ENCODE measurements around the gene TMEM219. TPM values are rescaled to one million over a fixed set of nuclear protein-coding genes. Genes with fewer than 3 reads are reported as not detected.

Gene TMEM219
- total and polyA plus RNA-seq, 7 donors = 39.6 to 80.7 (median 56.2) TPM

GRCh38 chr16:29989111-29989858 is 27.4 kb downstream of the TMEM219 start:
- H3K36me3 ChIP-seq (ENCODE audit: insufficient read depth in 1 of 2, low read depth in 1 of 2) = peaks cover 19 to 100% of the 10 kb centered on the region in 2 donors
- DNase-seq (no peak), ATAC-seq (no peak)
- no peak overlapping the region for H3K4me3 ChIP-seq
- intact Hi-C loops (cut with DNase I) = no loop called here
- no peak overlapping the region for H3K27ac ChIP-seq
- no peaks in the 10 kb centered on the region for H3K27me3 ChIP-seq (ENCODE audit: insufficient read depth in 3 of 3, low read length in 2 of 3)
- 82 to 83% (median 82%) methylated on average over 23 of the region's 23 CpGs for WGBS, 3 donors
- H3K4me1 ChIP-seq = peaks cover 5% of the 10 kb centered on the region
- TF ChIP-seq CTCF (IDR thresholded peaks at IDR 0.05) = no peak
- no peaks in the 10 kb centered on the region for H3K9me3 ChIP-seq

GRCh38 chr16:29990034-29990433 is 28.2 kb downstream of the TMEM219 start:
- no peaks in the 10 kb centered on the region for H3K9me3 ChIP-seq
- no peak for TF ChIP-seq CTCF (IDR thresholded peaks at IDR 0.05)
- no peak for DNase-seq
- intact Hi-C loops (cut with DNase I) = no loop called here
- no peak overlapping the region for H3K27ac ChIP-seq
- no peaks in the 10 kb centered on the region for H3K27me3 ChIP-seq (ENCODE audit: insufficient read depth in 3 of 3, low read length in 2 of 3)
- H3K36me3 ChIP-seq (ENCODE audit: insufficient read depth in 1 of 2, low read depth in 1 of 2) = peaks cover 17 to 94% of the 10 kb centered on the region in 2 donors
- WGBS, 3 donors = 90 to 96% (median 96%) methylated on average over 2 of the region's 2 CpGs
- H3K4me3 ChIP-seq = no peak overlapping the region
- H3K4me1 ChIP-seq = peaks cover 13% of the 10 kb centered on the region
- ATAC-seq = no peak

- DNase-seq = no peak
- intact Hi-C loops (cut with DNase I) = no loop called here
Measured at GRCh38 chr16:29990883-29991570, 29.1 kb downstream of the TMEM219 start.

GRCh38 chr16:29991571-29991904 is 29.7 kb downstream of the TMEM219 start:
- no peak for TF ChIP-seq CTCF (IDR thresholded peaks at IDR 0.05)
- Histone ChIP-seq H3K27ac (no peak overlapping the region), H3K4me3 (no peak overlapping the region), H3K4me1 (peaks cover 15% of the 10 kb centered on the region), H3K36me3 (ENCODE audit: insufficient read depth in 1 of 2, low read depth in 1 of 2) (peaks cover 6 to 79% of the 10 kb centered on the region in 2 donors), H3K27me3 (ENCODE audit: insufficient read depth in 3 of 3, low read length in 2 of 3) (no peaks in the 10 kb centered on the region), H3K9me3 (no peaks in the 10 kb centered on the region)
- intact Hi-C loops (cut with DNase I) = no loop called here
- no peak for DNase-seq
- WGBS, 3 donors = 65 to 87% (median 77%) methylated on average over 3 to 5 of the region's 5 CpGs
- no peak for ATAC-seq

More at GRCh38 chr16:29990883-29991570, 29.1 kb downstream of the TMEM219 start:
- Histone ChIP-seq H3K4me3 (no peak overlapping the region), H3K36me3 (ENCODE audit: insufficient read depth in 1 of 2, low read depth in 1 of 2) (peaks cover 11 to 84% of the 10 kb centered on the region in 2 donors), H3K27ac (no peak overlapping the region), H3K4me1 (peaks cover 14% of the 10 kb centered on the region), H3K9me3 (no peaks in the 10 kb centered on the region), H3K27me3 (ENCODE audit: insufficient read depth in 3 of 3, low read length in 2 of 3) (no peaks in the 10 kb centered on the region)
- 89 to 91% (median 90%) methylated on average over 32 to 35 of the region's 35 CpGs for WGBS, 3 donors
- TF ChIP-seq CTCF (IDR thresholded peaks at IDR 0.05) = no peak
- ATAC-seq = no peak

Data from psoas muscle (tissue), 8 donors.